NAMALWA (cell line): Measurements from ENCODE around the gene SLC25A21.

ENCODE experiments used
- DNase-seq: peaks from one replicate; pipeline ENCODE4 v3.0.0-alpha.2; 2015; ENCODE audit warnings: low spot score

SLC25A21 gene

GRCh38 chr14:37045340-37046061 is 126.9 kb downstream of the SLC25A21 start:
- no peak for DNase-seq

- no peak for DNase-seq
Measured at GRCh38 chr14:37037636-37038387, 134.6 kb downstream of the SLC25A21 start.

GRCh38 chr14:37036669-37037341 is 135.6 kb downstream of the SLC25A21 start:
- DNase-seq = no peak

- no peak for DNase-seq
Measured at GRCh38 chr14:37035401-37035800, 137.0 kb downstream of the SLC25A21 start.

GRCh38 chr14:37034410-37035285 is 137.8 kb downstream of the SLC25A21 start:
- no peak for DNase-seq

- DNase-seq = no peak
Measured at GRCh38 chr14:37032863-37033262, 139.5 kb downstream of the SLC25A21 start.

GRCh38 chr14:37027188-37027824 is 145.1 kb downstream of the SLC25A21 start:
- no peak for DNase-seq

GRCh38 chr14:37023875-37024565 is 148.4 kb downstream of the SLC25A21 start:
- no peak for DNase-seq

GRCh38 chr14:37021390-37021789 is 151.0 kb downstream of the SLC25A21 start:
- DNase-seq = no peak

GRCh38 chr14:37019488-37019887 is 152.9 kb downstream of the SLC25A21 start:
- no peak for DNase-seq

GRCh38 chr14:37018571-37019240 is 153.7 kb downstream of the SLC25A21 start:
- DNase-seq = no peak

GRCh38 chr14:37013078-37013477 is 159.3 kb downstream of the SLC25A21 start:
- no peak for DNase-seq

GRCh38 chr14:36998686-36999085 is 173.7 kb downstream of the SLC25A21 start:
- DNase-seq = no peak

- no peak for DNase-seq
Measured at GRCh38 chr14:36997843-36998242, 174.6 kb downstream of the SLC25A21 start.

GRCh38 chr14:36996857-36997590 is 175.4 kb downstream of the SLC25A21 start:
- no peak for DNase-seq

- no peak for DNase-seq
Measured at GRCh38 chr14:36996133-36996856, 176.1 kb downstream of the SLC25A21 start.

- no peak for DNase-seq
Measured at GRCh38 chr14:36989806-36990205, 182.6 kb downstream of the SLC25A21 start.

- DNase-seq = no peak
Measured at GRCh38 chr14:36988989-36989388, 183.4 kb downstream of the SLC25A21 start.

GRCh38 chr14:36988568-36988967 is 183.8 kb downstream of the SLC25A21 start:
- no peak for DNase-seq
